ENCODE measurements around the gene C16orf92. TPM values are rescaled to one million over a fixed set of nuclear protein-coding genes. Genes with fewer than 3 reads are reported as not detected.

C16orf92 gene
- total RNA-seq, 2 donors from 2014 or later = not detected

- no peak overlapping the region for H3K4me3 ChIP-seq
- WGBS = 60% methylated on average over 19 of the region's 19 CpGs
- no peaks in the 10 kb centered on the region for H3K9me3 ChIP-seq
- H3K36me3 ChIP-seq = no peaks in the 10 kb centered on the region
- H3K27ac ChIP-seq = no peak overlapping the region
- no peaks in the 10 kb centered on the region for H3K4me1 ChIP-seq (replicated peaks)
- TF ChIP-seq POLR2AphosphoS5 (IDR thresholded peaks at IDR 0.05) = no peak
- DNase-seq (ENCODE audit: low spot score) = no peak
- intact Hi-C loops (cut with DNase I) = loop anchor here (5.0 kb wide), 1 partner anchor 142 kb away; the partner anchor contains the start of gene CDIPT
- H3K27me3 ChIP-seq (replicated peaks; ENCODE audit: insufficient read depth) = no peaks in the 10 kb centered on the region
These were observed 18.6 kb upstream of the C16orf92 start for GRCh38 chr16:30004424-30004776.

- Histone ChIP-seq H3K27ac (no peak overlapping the region), H3K4me1 (replicated peaks) (no peaks in the 10 kb centered on the region), H3K4me3 (no peak overlapping the region), H3K27me3 (replicated peaks; ENCODE audit: insufficient read depth) (peaks cover 1% of the 10 kb centered on the region), H3K36me3 (no peaks in the 10 kb centered on the region), H3K9me3 (no peaks in the 10 kb centered on the region)
- DNase-seq (ENCODE audit: low spot score) = no peak
- intact Hi-C loops (cut with DNase I) = loop anchor here (5.0 kb wide), 1 partner anchor 143 kb away; the partner anchor contains the start of gene CDIPT
- TF ChIP-seq POLR2A (IDR thresholded peaks at IDR 0.05) = no peak
- 65% methylated on average over 11 of the region's 11 CpGs for WGBS
These were observed 18.2 kb upstream of the C16orf92 start for GRCh38 chr16:30004811-30005242.

GRCh38 chr16:30005341-30006094 lies 17.5 kb upstream of the C16orf92 start:
- Histone ChIP-seq H3K27me3 (replicated peaks; ENCODE audit: insufficient read depth) (peaks cover 8% of the 10 kb centered on the region), H3K4me3 (no peak overlapping the region), H3K9me3 (no peaks in the 10 kb centered on the region), H3K27ac (no peak overlapping the region), H3K36me3 (no peaks in the 10 kb centered on the region), H3K4me1 (replicated peaks) (no peaks in the 10 kb centered on the region)
- 66% methylated on average over 35 of the region's 35 CpGs for WGBS
- intact Hi-C loops (cut with DNase I) = no loop called here
- no peak for TF ChIP-seq POLR2AphosphoS5 (IDR thresholded peaks at IDR 0.05)
- TF ChIP-seq CTCF (IDR thresholded peaks at IDR 0.05) = peak; percentile 49 to 80 (median 75)
- no peak for TF ChIP-seq POLR2A (IDR thresholded peaks at IDR 0.05)
- DNase-seq (ENCODE audit: low spot score) = no peak

- Histone ChIP-seq H3K9me3 (no peaks in the 10 kb centered on the region), H3K4me1 (replicated peaks) (no peaks in the 10 kb centered on the region), H3K4me3 (no peak overlapping the region), H3K36me3 (no peaks in the 10 kb centered on the region), H3K27me3 (replicated peaks; ENCODE audit: insufficient read depth) (peaks cover 12% of the 10 kb centered on the region), H3K27ac (no peak overlapping the region)
- DNase-seq (ENCODE audit: low spot score) = no peak
- TF ChIP-seq POLR2AphosphoS5 (IDR thresholded peaks at IDR 0.05) (no peak), POLR2A (IDR thresholded peaks at IDR 0.05) (no peak), CTCF (IDR thresholded peaks at IDR 0.05) (no peak)
- 88% methylated on average over 18 of the region's 18 CpGs for WGBS
- intact Hi-C loops (cut with DNase I) = no loop called here
These were observed 16.9 kb upstream of the C16orf92 start for GRCh38 chr16:30006095-30006473.

- whole genome bisulfite sequencing = 80% methylated on average over 34 of the region's 34 CpGs
- H3K9me3 ChIP-seq = no peaks in the 10 kb centered on the region
- no peak for DNase-seq (ENCODE audit: low spot score)
- intact Hi-C loops (cut with DNase I) = no loop called here
- no peaks in the 10 kb centered on the region for H3K4me1 ChIP-seq (replicated peaks)
- H3K36me3 ChIP-seq = no peaks in the 10 kb centered on the region
- TF ChIP-seq POLR2AphosphoS5 (IDR thresholded peaks at IDR 0.05) = no peak
- TF ChIP-seq POLR2A (IDR thresholded peaks at IDR 0.05) = no peak
- no peak for TF ChIP-seq CTCF (IDR thresholded peaks at IDR 0.05)
- H3K27me3 ChIP-seq (replicated peaks; ENCODE audit: insufficient read depth) = peaks cover 13% of the 10 kb centered on the region
- H3K27ac ChIP-seq = no peak overlapping the region
- H3K4me3 ChIP-seq = no peak overlapping the region
These were observed 16.2 kb upstream of the C16orf92 start for GRCh38 chr16:30006659-30007377.
